Uterus (tissue), 2 donors: ENCODE data around the gene VPS41.

Experiments
- CTCF ChIP-seq, 4 experiments: fragments of 200-600 bp in 2 of 4; fragments of 450-650 bp in 2 of 4; sonication (generic) in 2 of 4; IDR thresholded peaks; one replicate each; pipeline ENCODE4 v1.5.1; 2016 to 2019; ENCODE audit warnings: antibody characterized with exemption in 4 of 4, mild to moderate bottlenecking in 2 of 4, moderate library complexity in 1 of 4
- POLR2A ChIP-seq, 2 donors: fragments of 450-650 bp; IDR thresholded peaks; one replicate each; pipeline ENCODE4 v1.6.1; 2016; ENCODE audit warnings: antibody characterized with exemption in 2 of 2, mild to moderate bottlenecking in 1 of 2, moderate library complexity in 1 of 2

DNA sequence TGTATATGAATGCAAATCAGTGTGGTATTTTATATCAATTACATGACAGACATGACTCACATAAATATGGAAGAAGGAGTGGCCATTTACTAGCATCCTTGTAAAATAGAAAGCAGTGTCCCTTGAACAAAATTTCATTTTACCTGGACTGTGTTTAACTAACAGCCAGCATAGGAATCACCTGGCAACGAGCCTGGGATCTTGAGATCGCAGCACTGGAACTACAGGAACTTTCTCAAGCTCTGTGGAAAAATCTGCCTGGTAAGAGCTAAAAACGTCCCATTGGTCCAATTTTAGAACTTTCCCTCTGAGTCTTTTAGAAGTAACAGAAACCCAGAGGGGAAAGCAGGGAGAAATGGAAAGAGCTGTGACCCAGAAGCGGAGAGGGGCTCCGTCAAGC is 208.9 kb downstream of the VPS41 start:
- TF ChIP-seq POLR2A (IDR thresholded peaks at IDR 0.05): no peak
- no peak for TF ChIP-seq CTCF (IDR thresholded peaks at IDR 0.05)
